NCI-H2081 (cell line): Measurements from ENCODE around the gene ATXN7L3.
A peak's percentile ranks its signal among the peaks of the same experiment; 100 is the strongest.
"Not testable (repeated sequence)": the region's sequence is repeated elsewhere in the genome, so short reads cannot be mapped to it uniquely, and the experiment has no call there.

Source experiments
- DNase-seq, 2 experiments: peaks; one replicate each; lab custom pipeline; 2025; lab: John Stamatoyannopoulos, UW

ATXN7L3 gene

DNA sequence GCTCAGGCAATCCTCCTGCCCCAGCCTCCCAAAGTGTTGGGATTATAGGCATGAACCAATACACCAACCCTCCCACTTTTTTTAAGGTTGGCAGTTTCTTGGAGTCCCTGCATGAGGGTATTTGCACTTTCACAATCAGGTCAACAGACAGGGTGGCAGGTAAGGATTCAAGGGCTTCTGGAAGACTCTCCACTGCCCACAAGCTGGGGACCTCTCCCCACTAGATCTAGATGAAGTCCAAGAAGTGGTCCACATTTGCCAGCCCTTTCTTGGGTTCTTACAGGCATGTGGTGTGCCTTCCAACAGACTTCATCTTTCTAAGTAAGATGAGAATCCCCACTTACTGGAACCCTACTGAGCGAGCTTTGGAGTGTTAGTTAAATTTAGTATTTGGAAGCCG lies 25.3 kb downstream of the ATXN7L3 start:
- no peak for DNase-seq

GRCh38 chr17:44171931-44172455 lies 27.7 kb downstream of the ATXN7L3 start:
- no peak for DNase-seq

DNA sequence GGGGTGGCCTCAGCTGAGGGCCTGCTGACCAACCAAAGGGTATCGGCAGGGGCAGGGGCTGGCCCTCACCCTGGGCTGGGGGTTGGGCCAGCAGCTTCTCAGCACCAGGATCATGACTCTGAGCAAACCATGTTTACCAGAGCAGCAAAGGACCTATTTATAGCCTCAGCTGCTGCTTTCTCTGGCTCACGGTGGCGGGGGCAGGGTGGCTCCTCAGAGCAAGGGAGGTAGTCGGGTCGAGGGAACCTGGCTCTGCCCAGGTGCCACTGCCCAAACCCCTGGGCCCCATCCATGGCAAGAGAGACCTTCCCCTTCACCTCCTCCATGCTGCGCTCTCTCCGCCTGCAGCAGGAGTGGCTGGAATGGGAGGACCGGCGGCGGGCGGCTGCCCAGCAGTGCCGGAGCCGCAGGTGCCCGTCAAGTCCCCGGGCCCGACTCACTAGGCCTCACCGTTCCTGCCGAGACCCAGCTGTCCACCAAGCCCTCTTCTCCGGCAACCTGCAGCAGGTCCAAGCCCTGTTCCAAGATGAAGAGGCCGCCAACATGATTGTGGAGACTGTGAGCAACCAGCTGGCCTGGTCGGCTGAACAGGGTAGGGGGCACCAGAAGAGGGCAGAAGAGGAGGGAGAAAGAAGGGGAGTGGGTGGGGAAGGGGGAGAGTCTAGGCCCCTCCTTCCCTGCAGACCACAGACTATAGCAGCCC lies 29.0 kb downstream of the ATXN7L3 start, which contains the start of gene ASB16:
Gene ASB16 (plus strand): TSS at position 206 of the 703 bp plus-strand sequence. CDS start 86 bp downstream, at position 292.
- peak in 1 of 2 experiments; percentile 55 for DNase-seq

DNA sequence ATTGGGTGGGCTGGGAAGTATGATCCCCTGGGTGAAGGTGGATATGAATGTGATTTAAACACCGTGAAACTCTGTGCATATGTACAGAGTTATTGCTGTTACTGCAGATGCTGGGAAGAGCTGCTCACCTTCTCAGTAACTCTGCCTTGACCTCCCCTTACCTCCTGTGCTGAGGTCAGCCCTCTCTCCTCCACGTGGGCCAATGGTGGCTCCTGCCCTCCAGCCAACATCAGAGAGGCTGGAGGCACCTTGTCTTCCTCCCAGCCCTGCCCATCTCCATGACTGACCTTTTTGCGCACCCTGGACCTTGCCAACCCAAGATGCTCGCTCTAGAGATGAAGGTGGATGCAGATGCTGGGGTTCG lies 29.6 kb downstream of the ATXN7L3 start:
- no peak for DNase-seq

DNA sequence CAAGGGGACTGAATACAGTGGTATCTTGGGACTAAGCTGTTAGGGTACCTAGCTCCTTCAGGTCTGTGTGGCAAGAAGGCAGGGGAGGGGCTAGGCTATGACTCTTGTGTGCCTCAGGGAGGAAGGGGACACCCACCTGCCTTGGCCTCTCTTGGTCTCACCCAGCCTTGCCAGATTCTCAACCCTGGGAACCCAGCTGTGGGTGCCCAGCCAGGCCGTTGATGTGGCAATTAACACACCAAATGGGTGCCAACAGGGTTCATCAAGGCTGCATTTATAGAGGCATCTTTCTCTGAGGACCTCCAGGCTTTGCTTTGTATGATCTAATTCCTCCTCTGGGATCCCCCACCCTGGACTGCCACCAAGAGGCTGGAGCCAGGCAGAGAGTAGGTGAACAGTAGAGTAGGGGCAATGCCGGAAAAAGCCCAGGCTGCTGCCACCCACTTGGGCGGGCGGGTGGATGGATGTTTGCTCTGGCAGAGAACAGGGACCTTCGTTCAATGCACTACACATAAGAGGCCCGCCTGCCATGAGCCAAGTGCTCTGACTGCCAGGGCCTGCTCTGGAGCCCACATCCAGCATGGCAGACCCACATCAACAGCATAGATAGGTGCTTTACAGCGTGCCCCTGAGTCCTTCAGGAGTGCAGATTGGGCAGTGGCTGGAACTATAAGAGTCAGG lies 32.4 kb downstream of the ATXN7L3 start:
- no peak for DNase-seq

DNA sequence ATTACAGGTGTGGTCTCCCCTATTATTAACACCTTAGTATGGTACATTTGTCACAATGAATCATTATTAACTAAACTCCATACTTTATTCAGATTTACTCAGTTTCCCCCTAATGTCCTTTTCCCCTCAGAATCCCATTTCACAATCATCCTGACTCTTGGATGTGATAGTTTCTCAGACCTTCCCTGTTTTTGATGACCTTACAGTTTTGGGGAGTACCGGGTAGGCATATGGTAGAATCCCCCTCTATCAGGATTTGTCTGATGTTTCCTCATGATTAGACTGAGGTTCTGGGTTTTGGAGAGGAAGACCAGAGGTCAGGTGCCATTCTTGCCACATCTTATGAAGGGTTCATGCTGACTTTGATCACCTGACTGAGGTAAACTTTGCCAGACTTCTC lies 35.2 kb downstream of the ATXN7L3 start:
- no peak for DNase-seq

- DNase-seq, result no peak
These were observed 40.0 kb downstream of the ATXN7L3 start for GRCh38 chr17:44159519-44160210.

DNA sequence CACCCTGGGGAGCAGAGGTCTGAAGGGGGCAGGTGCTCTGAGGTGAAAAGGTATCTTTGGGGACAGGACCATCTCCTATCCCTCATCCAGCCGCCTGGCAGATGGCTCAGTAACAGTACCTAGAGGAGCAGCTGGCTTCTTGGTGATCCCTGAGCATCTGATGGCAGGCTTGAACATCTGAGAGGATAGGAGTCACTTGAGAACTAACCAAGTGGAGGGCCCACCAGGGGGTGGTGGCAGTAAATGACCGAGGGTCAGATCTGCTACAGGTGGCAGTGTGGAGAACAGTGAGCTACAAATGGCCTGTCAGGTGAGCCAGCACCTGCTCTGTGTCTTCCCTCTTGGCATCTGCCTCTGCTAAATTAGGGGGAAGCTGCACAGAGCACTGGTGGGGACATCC lies 44.2 kb downstream of the ATXN7L3 start:
- DNase-seq, result no peak

DNA sequence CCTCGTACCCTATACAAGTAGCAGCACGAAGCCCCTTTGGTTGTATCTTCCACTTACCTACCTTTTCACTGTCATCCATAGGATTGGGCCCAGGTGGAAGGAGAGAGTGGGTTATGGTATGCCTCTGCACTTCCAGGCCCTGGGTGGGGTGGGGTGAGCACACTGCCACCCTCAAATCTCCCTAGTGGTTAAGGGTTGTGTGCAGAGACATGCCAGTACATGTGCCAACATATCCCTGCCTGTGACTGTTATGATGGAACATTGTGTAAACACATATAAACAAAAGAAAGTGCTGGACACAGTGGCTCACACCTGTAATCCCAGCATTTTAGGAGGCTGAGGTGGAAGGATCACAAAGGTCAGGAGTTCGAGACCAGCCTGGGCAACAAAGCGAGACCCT lies 46.8 kb downstream of the ATXN7L3 start:
- no peak for DNase-seq

DNA sequence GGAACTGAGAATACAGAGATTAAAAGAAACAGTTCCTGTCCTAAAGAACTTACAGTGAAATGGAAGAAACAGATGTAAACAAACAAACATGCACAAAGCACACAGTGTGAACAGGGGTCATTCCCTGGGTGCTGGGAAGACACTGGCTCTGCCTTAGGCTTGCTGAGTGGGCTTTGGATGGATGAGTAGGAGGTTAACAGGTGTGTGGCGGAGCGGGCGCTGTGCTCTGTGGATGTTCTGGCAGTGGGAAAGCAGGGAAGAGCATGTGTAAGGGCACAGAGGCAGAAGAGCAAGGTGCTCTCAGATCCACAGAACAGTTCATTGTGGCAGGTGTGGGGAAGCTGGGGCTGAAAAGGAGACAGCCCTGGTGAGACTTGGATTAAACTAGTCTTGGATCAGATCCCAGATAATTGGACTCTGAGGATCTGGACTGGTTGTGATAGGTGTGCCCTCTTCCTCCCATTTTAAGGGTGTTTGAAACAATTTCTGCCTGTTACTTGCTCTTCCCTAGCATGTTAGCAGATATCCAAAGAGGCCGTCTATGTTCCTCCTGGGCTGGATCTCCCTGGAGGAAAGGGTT lies 49.8 kb downstream of the ATXN7L3 start:
- DNase-seq, result no peak

GRCh38 chr17:44149066-44149465 lies 50.6 kb downstream of the ATXN7L3 start:
- DNase-seq, result not testable (repeated sequence)

DNA sequence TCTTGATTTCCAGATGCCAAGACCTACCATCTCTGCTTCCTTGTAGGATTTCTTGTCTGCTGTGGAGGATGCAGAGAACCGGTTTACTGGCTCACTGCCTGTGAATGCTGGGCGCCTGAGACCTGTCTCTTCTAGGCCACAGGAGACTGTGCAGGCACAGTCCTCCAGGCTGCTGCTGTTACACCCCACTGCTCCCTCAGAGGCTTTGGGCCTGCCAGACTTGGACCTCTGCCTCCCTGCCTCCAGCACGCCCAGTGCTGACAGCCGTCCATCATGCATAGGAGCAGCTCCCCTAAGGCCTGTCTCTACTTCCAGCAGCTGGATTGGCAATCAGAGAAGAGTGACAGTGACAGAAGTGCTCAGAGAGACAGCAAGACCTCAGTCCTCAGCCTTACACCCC lies 51.9 kb downstream of the ATXN7L3 start:
- DNase-seq, result no peak

DNA sequence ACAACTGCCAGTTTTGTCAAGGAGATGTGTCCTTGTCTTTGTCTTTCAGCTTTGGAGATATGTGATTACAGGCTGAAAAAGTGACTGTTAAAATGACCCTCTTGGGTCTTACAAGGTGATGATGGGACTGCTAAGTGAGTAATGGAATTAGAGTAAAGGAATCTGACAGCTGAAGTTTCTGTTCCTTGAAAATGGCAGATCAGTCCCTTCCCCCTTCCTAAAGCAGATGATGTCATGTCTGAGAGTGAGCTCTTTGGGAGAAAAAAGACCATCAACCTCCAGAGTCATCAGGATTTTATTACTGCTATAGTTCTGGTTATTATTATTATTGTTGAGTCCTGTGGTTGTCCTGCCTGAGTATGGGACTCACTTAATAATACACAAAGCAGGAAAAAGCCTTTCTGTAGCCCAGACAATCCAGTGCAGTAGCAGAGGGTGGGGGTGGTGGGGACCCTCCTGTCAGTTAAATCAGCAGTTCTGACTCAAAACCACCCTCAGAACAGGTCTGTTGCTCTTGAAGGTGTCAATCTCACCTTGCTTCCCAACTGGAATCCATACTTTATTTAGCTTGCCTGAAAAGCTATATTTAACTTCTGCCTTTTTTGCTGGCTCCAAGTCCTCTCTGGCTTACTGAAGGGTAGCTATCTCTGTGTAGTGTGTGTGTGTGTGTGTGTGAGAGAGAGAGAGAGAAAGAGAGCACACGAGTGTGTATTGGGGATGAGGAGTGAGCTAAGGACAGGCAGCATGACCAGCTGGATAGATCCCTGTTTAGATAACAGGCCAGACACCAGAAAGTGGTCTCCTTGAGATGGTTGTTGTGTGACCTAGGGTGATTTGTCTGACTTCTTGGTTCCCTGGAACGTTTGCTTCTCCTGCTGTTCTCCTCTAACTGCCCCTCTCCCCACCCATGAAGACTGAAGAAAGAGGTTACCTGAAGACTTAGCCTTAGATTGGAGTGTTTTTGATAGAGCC lies 53.0 kb downstream of the ATXN7L3 start:
- no peak for DNase-seq

DNA sequence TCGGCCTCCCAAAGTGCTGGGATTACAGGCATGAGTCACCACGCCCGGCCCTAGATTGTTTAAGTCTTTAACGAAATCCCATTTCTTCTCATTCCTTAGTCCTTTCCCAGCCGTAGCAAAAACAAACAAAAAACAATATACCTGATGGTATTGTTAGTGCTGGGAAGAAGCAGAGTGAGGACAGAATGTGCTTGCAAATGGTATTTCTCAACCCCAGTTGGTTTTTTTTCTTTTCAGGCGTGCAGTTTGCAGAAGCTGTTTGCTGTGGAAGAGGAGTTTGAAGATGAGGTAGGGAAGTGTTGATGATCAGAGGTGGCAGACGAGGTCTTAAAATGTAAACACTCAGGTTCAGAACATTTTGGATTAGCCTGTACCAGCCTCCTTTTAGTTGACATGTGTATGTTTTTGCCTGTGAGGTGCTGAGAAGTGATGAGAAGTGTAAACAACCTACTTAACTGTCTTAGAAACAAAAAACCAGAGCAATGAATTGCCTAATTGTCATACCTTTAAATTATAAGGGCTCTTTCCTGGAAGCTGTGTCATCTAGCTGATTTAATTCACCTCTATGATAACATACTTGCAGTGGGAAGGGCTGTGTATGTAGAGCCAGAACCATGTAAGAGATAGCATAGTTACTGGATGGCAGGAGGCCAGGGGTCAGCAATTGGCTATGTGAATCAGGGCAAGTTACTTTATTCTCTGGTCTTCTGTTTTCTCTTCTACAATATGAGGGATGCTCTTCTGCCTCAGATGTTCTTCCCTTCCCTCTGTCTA lies 54.5 kb downstream of the ATXN7L3 start:
- DNase-seq, result no peak

GRCh38 chr17:44143921-44144320 lies 55.8 kb downstream of the ATXN7L3 start:
- not testable (repeated sequence) for DNase-seq
